Daoy (cell line): Measurements from ENCODE around the gene SKIL. TPM values are rescaled to one million over a fixed set of nuclear protein-coding genes. Genes with fewer than 3 reads are reported as not detected.
A peak's percentile ranks its signal among the peaks of the same experiment; 100 is the strongest.

Experiments
- DNase-seq: peaks from one replicate; pipeline ENCODE4 v3.0.0-alpha.2; 2015; ENCODE audit warnings: low read depth
- total RNA-seq: library from RNA; depleted of rRNA; stranded (reverse); fragments of >200 nt; shearing (Covaris generic); gene quantifications from 2 replicates; pipeline ENCODE4 v1.2.3, GENCODE V29; 2014

Gene SKIL
- total RNA-seq, 1 experiment from 2014 or later = 39.9 TPM

DNA sequence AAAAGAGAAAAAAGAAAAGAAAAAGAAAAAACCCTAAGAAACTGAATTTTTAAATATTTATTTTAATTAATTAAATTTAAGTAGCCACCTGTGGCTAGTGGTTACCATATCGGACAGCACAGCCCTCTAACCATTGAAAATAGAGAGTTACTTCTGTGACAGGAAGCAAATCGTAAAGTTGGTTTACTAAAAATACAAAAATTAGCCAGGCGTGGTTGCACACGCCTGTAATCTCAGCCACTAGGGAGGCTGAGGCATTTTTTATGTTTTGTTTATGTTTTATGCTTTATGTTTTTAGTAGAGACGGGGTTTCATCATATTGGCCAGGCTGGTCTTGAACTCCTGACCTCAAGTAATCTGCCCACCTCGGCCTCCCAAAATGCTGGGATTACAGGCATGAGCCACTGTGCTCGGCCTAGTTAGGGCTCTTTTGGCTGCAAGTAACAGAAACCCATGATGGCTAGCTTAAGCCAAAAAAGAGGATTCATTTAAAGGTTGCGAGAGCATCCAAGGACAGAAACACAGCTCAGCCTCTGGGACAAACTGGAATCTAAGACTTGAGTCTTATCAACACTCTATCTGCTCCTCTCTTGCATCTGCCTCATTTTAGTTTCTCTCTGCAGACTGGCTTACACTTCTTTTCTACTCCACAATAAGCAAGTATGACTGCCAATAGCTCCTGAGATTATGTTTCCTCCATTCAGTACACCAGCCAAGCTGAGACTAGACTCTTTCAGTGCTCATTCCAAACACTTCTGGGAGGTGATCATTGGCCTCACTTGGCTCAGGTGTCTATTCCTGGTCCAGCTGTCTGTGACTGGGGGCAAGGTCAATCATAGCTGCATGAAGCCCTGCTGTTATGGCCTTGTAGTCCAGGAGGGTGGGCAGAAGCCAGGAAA, 6.8 kb upstream of the SKIL start:
- no peak for DNase-seq

DNA sequence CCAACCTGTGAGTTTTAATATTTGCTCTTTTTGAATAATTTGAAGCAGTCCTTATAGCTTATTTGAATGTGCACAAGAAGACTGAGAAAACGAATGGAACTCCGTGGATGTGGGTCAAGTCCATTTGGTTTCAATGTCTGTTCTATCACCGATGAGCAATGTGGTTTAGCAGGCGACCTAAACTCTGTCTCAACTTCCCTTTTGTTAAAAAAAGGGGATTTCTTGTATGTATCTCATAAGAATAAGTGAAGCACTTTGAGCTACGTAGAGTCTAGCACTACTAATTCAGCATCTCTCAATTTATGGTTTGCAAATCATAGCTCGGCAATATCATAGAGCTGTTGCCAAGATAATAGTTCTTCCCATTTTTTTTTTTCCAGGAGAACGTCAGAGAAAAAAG, 4.6 kb upstream of the SKIL start:
- DNase-seq = no peak

DNA sequence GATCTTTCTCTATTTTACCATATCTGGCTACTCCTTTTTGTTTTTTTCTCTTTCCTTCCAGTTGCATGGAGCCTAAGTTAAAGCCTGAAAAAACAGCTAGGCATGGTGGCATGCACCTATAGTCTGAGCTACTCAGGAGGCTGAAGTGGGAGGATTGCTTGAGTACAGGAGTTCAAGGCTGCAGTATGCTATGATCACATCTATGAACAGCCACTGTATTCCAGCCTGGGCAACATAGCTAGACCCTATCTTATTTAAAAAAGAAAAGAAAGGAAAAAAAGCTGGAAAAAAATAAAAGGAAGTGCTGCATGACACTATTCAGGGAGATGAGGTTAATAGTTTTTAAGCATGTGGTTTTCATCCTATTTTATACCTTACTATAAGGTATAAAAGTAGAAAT, 4.0 kb upstream of the SKIL start:
- no peak for DNase-seq

DNA sequence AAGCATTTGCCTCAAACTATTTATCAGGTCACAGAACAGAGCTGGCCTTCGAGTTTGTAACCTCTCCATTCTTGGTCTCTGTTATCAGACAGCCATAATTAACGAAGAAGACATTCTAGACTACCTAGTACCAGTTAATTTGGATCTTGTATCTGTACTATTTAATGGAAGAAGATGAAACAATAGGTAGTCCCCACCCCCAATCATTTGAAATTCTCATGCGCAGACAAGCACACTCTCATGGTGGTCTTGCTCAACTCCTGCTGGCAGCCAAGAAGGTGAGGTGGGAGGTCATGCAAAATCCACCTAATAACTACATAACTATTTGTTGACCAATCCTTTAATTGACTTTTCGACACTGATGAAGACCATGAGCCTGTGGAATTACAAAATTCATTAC, 2.8 kb upstream of the SKIL start:
- DNase-seq = no peak

DNA sequence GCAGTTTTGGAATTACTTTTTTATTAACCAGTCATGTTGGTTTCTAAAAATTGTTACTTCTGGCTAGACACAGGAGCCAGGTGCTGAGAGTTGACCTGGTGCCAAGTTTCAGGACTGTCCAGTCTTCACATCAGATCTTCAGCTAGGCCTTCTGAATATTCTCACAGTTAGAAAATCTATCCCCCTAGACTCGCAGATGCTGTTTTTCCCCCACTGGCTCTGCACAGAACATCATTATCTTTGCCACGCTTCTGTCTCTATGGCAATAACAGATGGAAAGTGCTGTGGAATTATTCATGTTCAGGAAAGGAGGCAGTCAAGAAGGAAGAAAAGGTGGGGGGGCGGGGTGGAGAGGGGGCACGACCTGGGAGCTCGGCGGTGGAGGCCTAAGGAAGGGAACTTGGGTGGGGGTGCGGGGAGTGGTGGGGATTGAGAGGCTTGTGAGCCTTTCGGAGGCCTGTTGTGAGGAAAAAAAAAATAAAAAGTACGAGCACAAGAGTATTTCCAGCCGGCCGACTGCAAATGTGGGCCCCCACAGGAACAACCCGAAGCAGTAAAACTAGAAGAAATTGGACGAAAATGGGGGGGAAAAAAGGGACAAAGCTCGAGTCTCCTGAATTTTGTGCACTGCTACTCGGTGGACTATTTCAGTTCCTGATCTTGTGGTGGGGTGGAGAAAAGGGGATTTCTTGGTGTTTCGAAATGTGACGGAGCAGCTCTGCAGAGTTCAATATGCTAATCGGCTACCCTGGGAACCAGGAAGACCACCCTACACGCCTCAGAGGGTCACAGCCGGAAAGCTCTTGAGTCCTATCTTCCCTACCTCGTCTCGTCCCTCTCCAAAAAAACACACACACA, 1.5 kb upstream of the SKIL start:
- DNase-seq = peak; percentile 51

DNA sequence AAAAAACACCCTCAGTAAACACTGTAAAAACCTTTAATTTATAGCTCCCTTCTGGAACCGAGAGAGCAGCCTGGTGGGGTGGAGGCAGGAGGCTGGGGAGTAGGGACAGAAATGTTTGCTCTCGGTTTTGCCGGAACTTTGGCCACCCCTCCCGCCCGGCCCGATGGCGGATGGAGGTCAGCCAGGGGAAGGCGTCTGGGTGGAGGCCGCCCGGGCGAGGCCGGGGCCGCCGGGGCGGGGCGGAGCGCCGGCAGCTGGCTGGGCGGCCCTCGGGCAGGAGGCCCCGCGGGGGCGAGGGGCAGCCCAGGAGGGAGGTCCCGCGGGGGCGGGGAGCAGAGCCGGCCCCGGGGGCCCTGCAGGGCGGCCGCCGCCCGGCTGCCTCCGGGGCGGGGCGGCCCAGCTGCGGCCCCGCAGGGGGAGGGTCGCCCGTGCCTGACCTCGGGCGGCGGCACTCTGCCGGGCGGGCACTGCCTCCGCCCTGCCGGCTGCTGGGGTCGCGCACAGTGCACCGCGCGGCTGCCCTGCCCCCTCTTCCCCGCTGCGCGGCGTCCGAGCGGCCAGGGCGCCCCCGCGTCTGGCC, 829 bp upstream of the SKIL start:
- DNase-seq = peak; percentile 90

DNA sequence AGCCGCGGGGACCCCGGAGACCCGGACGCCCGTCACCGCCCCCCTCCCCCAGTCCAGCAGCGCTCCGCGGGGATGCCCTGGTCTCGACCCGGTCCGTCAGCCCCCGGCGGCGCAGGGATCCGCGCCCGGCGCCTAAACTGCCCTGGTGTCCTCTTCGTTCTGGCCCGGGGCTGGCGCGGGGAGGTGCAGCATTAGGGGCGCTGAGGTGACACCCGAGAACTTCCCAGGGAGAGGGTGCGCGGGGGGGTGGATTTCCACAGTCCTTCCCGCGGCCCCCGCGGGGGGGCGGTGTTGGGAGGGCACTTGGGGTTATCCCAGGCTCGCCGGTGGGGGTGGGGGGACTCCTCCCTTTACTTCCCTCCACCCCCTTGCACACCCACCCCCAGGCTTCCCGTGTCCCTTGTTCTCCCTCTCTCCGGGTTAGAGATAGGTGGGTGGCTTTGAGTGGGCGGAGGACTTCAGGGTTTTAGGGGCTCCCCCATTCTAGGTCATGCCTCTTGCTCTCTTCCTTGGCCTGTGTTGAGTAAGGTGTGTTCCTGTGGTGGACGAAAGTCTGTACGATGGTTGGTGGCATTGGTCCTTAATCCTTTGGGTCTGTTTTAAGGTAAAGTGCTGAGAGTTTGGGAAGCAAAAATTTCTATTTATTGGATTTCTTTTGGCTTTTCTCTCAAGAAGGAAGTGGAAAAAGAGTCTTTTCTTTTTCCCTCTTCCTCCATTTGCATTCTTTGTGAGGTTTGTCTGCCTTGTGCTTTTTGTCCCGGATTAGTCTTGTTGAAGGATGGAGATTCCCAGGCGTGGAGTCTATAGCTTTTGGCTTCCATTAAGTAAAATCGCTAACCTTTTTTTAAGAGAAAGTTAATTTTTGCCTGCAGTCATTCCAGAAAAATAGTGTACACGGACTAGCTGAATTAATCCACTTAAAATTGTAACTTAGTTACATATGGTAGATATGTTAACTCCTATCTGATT, 811 bp downstream of the SKIL start:
- peak; percentile 78 for DNase-seq

DNA sequence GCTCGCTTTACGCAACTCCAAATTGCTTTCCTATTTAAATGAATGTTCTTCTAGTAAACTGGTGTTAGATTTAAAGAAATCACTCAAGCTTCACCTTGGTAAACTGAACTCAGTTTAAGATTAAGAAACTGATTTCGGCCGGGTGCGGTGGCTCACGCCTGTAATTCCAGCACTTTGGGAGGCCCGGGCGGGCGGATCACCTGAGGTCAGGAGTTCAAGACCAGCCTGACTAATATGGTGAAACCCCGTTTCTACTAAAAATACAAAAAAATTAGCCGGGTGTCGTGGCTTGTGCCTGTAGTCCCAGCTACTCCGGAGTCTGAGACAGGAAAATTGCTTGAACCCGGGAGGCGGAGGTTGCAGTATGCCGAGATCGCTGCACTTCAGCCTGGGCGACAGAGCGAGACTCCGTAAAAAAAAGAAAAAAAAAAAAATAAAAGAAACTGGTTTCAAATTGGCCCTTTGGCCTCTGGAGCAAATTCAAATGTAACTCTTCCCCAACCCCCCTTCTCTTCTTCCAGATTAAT, 1.7 kb downstream of the SKIL start:
- no peak for DNase-seq

DNA sequence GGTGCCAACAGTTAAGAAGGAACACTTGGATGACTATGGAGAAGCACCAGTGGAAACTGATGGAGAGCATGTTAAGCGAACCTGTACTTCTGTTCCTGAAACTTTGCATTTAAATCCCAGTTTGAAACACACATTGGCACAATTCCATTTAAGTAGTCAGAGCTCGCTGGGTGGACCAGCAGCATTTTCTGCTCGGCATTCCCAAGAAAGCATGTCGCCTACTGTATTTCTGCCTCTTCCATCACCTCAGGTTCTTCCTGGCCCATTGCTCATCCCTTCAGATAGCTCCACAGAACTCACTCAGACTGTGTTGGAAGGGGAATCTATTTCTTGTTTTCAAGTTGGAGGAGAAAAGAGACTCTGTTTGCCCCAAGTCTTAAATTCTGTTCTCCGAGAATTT, 3.0 kb downstream of the SKIL start:
- DNase-seq = no peak

DNA sequence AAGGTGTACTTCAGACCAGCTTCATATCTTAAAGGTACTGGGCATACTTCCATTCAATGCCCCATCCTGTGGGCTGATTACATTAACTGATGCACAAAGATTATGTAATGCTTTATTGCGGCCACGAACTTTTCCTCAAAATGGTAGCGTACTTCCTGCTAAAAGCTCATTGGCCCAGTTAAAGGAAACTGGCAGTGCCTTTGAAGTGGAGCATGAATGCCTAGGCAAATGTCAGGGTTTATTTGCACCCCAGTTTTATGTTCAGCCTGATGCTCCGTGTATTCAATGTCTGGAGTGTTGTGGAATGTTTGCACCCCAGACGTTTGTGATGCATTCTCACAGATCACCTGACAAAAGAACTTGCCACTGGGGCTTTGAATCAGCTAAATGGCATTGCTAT, 3.4 kb downstream of the SKIL start:
- DNase-seq = no peak

DNA sequence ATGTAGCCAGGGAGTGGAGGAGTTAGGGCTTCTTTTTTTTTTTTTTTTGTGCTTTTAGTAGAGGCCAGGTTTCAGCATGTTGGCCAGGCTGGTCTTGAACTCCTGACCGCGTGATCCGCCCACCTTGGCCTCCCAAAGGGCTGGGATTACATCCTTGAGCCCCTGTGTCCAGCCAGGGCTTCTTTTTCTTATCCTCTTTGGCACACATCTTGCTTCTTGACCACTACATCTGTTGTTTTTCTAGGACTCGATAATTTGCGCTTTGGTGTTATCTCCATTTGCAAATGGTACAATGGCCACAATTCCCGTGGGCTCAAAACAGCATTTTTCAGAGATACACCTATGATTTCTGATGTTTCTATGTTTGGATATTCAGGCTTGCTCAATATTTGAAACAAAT, 4.2 kb downstream of the SKIL start:
- no peak for DNase-seq

DNA sequence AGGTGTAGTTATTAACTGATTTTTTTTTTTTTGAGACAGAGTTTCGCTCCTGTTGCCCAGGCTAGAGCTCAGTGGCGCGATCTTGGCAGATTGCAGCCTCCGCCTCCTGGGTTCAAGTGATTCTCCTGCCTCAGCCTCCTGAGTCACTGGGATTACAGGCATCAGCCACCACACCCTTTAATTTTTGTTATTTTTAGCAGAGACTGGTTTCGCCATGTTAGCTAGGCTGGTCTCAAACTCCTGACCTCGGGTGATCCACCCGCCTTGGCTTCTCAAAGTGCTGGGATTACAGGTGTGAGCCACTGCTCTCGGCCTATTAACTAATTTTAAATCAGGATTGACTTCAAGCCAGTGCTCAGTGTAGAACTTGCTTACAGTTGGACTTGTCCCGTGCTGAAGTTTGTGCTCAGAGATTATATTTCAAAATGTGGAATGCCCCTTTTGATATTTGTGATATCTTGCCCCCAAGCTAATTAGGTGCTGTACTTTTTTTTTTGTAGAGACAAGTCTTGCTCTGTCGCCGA, 6.0 kb downstream of the SKIL start:
- no peak for DNase-seq

DNA sequence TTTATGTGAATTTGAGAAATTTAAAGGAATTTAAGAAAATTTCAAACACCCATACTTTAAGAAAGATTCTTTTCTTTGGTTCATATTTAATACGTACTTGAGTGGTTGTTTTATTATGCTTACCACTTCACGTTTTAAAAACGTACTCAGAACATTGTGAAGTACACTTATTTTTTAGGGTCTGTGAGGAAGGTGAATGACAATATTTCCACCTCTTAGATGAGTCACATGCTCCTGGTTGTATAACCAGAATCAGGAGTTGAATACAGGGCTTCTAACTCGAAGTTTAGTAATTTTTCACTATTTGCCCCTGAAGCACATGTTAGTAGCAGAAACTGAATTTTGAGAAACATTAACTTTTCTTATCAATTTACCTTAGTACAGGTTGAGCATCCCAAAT, 7.5 kb downstream of the SKIL start:
- no peak for DNase-seq

DNA sequence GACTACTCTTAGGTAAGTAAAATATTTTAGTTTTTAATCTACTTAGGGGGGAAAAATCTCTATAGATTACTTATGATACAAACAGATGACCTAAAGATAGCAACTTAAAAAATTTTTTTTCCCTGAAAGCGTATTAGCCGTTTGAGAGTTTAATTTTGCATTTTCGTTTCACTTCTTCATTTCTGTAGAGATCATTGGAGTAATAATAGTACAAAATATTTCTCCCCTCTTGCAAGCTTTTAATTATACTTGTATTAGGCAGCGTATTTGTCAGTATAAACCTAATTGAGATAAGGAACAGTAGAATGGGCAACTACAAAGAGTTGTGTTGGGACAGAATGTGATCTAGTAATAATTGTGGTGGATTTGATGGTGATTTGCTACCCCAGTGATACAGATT, 10.3 kb downstream of the SKIL start:
- no peak for DNase-seq

DNA sequence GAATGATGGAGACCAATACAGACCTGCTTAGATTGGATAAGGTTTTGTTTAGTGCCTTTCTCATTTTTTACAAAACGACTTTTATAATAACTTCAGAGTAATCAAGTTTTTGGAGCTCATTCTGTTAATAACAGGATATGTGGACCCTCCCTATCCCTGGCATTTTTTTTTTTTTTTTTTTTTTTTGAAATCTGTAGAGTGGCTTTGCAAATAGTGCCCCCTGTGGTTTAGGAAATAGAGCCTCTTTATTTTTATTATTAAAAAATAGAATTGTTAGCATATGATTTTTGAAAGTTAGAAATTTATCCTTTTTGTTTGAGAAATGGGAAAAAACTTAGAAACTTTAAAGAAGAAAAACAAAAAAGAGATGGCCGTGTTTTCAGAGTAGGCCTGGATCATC, 11.4 kb downstream of the SKIL start:
- no peak for DNase-seq

DNA sequence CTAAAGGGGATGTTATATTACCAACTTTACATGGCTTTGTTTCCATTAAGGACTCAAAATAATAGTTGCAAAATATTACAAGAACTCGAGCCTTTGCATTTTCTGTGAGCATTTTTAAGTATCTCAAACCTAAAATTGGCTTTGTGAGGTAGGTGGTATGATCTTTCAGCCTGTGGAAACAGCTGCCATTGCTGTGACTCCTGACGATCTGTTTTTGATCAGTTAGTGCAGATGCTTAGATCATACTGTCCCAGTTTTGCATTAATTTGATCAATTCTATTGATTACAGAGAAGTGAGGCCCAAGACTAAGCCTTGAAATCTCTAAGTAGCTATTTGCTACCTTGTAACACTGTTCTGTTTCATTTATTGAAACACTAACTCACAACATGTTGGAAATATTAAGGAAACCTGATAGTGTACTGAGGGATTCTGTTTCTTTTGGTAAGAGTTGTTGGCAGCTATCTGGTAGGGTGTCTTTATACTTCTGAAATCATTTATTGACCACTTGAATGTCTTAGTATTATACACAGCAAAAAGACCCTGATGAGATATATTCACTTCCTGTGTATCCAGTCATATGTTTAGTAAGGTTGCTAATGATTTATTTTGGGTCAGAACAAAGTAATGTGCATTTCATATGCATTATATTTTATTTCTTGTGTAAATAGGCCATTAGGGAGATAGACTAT, 14.8 kb downstream of the SKIL start:
- no peak for DNase-seq

DNA sequence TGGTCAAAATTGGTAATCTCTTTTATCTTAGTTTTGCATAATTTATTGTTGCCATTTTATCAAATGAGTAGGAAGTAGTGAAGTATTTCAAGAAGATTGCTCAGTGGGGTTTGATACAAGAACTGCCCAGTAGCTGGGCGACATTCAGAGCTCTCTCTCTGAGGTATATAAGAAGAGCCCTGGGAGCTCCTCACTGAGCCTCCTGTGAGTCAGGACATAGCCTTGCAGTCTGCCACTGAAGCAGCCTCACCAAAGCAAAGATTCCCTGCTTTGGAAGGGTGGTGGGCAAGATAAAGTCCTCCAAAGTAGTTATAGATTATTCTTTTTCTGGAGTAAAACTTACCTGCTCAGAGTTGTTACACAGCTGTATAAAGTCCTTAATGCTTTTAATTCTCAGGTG, 26.1 kb downstream of the SKIL start:
- no peak for DNase-seq

DNA sequence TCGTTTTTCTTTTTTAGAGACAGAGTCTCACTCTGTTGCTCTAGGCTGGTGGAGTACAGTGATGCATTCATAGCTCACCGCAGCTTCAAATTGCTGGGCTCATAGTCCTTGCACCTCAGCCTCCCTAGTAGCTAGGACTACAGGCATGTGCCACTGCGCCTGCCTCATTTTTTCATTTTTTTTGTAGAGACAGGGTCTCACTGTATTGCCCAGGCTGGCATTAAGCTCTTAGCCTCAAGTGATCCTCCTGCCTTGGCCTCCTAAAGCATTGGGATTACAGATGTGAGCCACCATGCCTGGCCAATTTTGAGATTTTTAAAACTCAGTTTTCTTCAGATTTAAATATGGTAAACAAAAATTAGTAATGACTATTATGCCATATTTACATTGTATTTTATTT, 29.0 kb downstream of the SKIL start:
- DNase-seq = no peak

DNA sequence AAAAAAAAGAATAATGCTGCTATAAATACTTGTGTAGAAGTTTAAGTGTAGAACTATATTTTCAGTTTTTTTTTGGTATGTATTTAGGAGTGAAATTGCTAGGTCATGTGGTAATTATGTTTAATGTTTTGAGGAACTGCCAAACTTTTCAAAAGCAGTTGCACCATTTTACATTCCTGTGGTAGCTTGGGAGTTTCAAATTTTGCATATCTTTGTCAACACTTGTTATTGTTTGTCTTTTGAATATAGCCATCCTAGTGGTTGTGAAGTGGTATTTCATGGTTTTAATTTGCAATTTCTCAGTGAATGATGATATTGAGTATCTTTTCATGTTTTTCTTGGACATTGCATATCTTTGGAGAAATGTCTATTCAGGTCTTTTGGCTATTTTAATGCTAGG, 30.4 kb downstream of the SKIL start:
- DNase-seq = no peak

DNA sequence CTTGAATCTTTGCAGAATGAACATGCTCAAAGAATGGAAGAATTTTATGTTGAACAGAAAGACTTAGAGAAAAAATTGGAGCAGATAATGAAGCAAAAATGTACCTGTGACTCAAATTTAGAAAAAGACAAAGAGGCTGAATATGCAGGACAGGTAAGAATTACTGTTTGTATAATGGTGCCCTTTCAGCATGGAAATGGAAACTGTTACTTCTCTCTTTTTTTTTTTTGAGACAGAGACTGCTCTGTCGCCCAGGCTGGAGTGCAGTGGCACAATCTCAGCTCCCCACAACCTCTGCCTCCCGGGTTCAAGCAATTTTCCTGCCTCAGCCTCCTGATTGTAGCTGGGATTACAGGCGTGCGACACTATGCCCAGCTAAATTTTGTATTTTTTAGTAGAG, 33.6 kb downstream of the SKIL start:
- no peak for DNase-seq
